NCI-H774 (cell line): ENCODE measurements around the gene DPP6.

Experiments
- DNase-seq: peaks from one replicate; lab custom pipeline; 2025; lab: John Stamatoyannopoulos, UW

Gene DPP6

GRCh38 chr7:154769001-154769400, 716.8 kb downstream of the DPP6 start:
- DNase-seq = no peak

- no peak for DNase-seq
These were observed 717.3 kb downstream of the DPP6 start for GRCh38 chr7:154769527-154769926.

GRCh38 chr7:154770361-154770760, 718.2 kb downstream of the DPP6 start:
- DNase-seq = no peak

GRCh38 chr7:154770962-154771361, 718.8 kb downstream of the DPP6 start:
- no peak for DNase-seq

GRCh38 chr7:154774303-154774969, 722.2 kb downstream of the DPP6 start:
- DNase-seq = no peak

- DNase-seq = no peak
These were observed 723.5 kb downstream of the DPP6 start for GRCh38 chr7:154775681-154776080.

GRCh38 chr7:154776350-154776749, 724.2 kb downstream of the DPP6 start:
- no peak for DNase-seq

- no peak for DNase-seq
These were observed 724.8 kb downstream of the DPP6 start for GRCh38 chr7:154777023-154777422.

- no peak for DNase-seq
These were observed 725.3 kb downstream of the DPP6 start for GRCh38 chr7:154777489-154777888.

- DNase-seq = no peak
These were observed 725.7 kb downstream of the DPP6 start for GRCh38 chr7:154777908-154778307.

- DNase-seq = no peak
These were observed 729.4 kb downstream of the DPP6 start for GRCh38 chr7:154781369-154782303.

GRCh38 chr7:154783281-154783909, 731.2 kb downstream of the DPP6 start:
- no peak for DNase-seq

GRCh38 chr7:154785898-154786297, 733.7 kb downstream of the DPP6 start:
- DNase-seq = no peak

GRCh38 chr7:154789404-154789803, 737.2 kb downstream of the DPP6 start:
- no peak for DNase-seq

GRCh38 chr7:154791611-154792010, 739.4 kb downstream of the DPP6 start:
- DNase-seq = no peak

- no peak for DNase-seq
These were observed 740.3 kb downstream of the DPP6 start for GRCh38 chr7:154792436-154793055.

- no peak for DNase-seq
These were observed 742.1 kb downstream of the DPP6 start for GRCh38 chr7:154794147-154794780.

GRCh38 chr7:154795014-154795413, 742.8 kb downstream of the DPP6 start:
- no peak for DNase-seq

GRCh38 chr7:154795437-154795836, 743.2 kb downstream of the DPP6 start:
- DNase-seq = peak; percentile 17

GRCh38 chr7:154804449-154804848, 752.3 kb downstream of the DPP6 start:
- DNase-seq = no peak

GRCh38 chr7:154812027-154812426, 759.8 kb downstream of the DPP6 start:
- DNase-seq = no peak
